ENCODE results near the gene FGGY. TPM values are rescaled to one million over a fixed set of nuclear protein-coding genes. Genes with fewer than 3 reads are reported as not detected.

FGGY gene
- total RNA-seq, 1 experiment from 2014 or later = 6.4 TPM

DNA sequence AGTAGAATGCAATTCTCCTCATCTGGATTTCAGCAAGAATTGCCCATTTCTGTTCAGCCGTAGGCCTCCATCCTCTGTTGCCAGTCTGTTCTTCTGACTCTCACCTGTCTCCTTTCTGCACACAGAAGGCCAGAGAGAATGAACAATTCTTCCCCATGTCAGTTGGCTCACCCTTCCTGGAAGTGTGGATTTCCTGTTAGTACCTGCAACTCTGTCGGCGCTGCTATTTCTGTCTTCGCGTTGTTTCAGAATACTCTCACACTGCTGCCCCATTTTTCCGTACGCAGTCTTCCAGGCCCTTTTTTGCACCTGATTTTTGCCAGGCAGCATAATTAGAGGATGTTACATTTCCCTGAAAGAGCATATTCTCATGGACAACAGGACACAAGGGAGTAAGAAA, 200.7 kb downstream of the FGGY start:
- Histone ChIP-seq H3K4me1 (no peaks in the 10 kb centered on the region), H3K36me3 (ENCODE audit: control insufficient read depth, insufficient read depth, low read length) (no peaks in the 10 kb centered on the region), H3K4me3 (ENCODE audit: low read depth, low read length) (no peak overlapping the region), H3K9me3 (no peaks in the 10 kb centered on the region), H3K27me3 (replicated peaks; ENCODE audit: control insufficient read depth, insufficient read depth, low read length) (no peaks in the 10 kb centered on the region)
- Mint-ChIP-seq H3K4me3 (ENCODE audit: unreplicated experiment) (no peak overlapping the region), H3K9me3 (ENCODE audit: unreplicated experiment) (no peaks in the 10 kb centered on the region), H3K27me3 (ENCODE audit: insufficient read depth, unreplicated experiment) (no peaks in the 10 kb centered on the region), H3K27ac (ENCODE audit: unreplicated experiment) (no peak overlapping the region), H3K36me3 (ENCODE audit: insufficient read depth, unreplicated experiment) (no peaks in the 10 kb centered on the region), H3K4me1 (ENCODE audit: low read depth, unreplicated experiment) (no peaks in the 10 kb centered on the region)
- TF ChIP-seq, protein P1, sequence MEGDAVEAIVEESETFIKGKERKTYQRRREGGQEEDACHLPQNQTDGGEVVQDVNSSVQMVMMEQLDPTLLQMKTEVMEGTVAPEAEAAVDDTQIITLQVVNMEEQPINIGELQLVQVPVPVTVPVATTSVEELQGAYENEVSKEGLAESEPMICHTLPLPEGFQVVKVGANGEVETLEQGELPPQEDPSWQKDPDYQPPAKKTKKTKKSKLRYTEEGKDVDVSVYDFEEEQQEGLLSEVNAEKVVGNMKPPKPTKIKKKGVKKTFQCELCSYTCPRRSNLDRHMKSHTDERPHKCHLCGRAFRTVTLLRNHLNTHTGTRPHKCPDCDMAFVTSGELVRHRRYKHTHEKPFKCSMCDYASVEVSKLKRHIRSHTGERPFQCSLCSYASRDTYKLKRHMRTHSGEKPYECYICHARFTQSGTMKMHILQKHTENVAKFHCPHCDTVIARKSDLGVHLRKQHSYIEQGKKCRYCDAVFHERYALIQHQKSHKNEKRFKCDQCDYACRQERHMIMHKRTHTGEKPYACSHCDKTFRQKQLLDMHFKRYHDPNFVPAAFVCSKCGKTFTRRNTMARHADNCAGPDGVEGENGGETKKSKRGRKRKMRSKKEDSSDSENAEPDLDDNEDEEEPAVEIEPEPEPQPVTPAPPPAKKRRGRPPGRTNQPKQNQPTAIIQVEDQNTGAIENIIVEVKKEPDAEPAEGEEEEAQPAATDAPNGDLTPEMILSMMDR (IDR thresholded peaks at IDR 0.05; ENCODE audit: insufficient read depth in 1 of 2, low read depth in 1 of 2, low read length in 1 of 2, severe bottlenecking in 1 of 2, unreplicated experiment in 1 of 2) = no peak
- BruUV-seq (replicated peaks) = no TSS peak
- ChIA-PET CTCF (no interaction called here), POLR2A (no interaction called here)
- DNase-seq = no peak
- intact Hi-C loops (cut with micrococcal nuclease; ENCODE audit: unreplicated experiment) = no loop called here

DNA sequence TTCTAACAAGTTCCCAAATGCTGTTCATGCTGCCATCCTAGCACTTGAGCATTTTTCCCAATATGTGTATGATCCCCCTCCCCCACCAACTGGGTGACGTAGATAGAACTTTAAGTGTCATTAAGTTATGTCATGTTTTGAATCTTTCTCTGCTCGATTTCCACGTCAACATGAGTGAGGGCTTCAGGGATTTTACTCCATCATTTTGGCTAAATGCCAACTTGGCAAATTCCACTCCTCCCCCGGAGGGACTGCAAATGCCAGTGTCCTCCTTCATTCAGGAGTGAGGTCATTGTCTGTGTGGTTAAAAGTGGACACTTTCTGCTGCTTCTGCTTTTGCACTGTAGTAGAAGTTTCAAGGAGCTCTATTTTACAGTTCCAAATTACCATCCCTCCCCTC, 201.7 kb downstream of the FGGY start:
- no peaks in the 10 kb centered on the region for H3K27me3 ChIP-seq (replicated peaks; ENCODE audit: control insufficient read depth, insufficient read depth, low read length)
- no peaks in the 10 kb centered on the region for H3K36me3 ChIP-seq (ENCODE audit: control insufficient read depth, insufficient read depth, low read length)
- POLR2A ChIA-PET = interaction anchor here (0.5 kb wide), 1 partner anchor 560 kb away, joined by 6 read pairs; no protein-coding TSS in a partner anchor
- no peak for DNase-seq
- no peak overlapping the region for H3K4me3 Mint-ChIP-seq (ENCODE audit: unreplicated experiment)
- no peaks in the 10 kb centered on the region for H3K27me3 Mint-ChIP-seq (ENCODE audit: insufficient read depth, unreplicated experiment)
- no peaks in the 10 kb centered on the region for H3K4me1 Mint-ChIP-seq (ENCODE audit: low read depth, unreplicated experiment)
- no peaks in the 10 kb centered on the region for H3K9me3 ChIP-seq
- no peak overlapping the region for H3K27ac Mint-ChIP-seq (ENCODE audit: unreplicated experiment)
- TF ChIP-seq, protein P1 (IDR thresholded peaks at IDR 0.05; ENCODE audit: insufficient read depth in 1 of 2, low read depth in 1 of 2, low read length in 1 of 2, severe bottlenecking in 1 of 2, unreplicated experiment in 1 of 2) = no peak
- H3K4me3 ChIP-seq (ENCODE audit: low read depth, low read length) = no peak overlapping the region
- H3K4me1 ChIP-seq = no peaks in the 10 kb centered on the region
- CTCF ChIA-PET = no interaction called here
- H3K9me3 Mint-ChIP-seq (ENCODE audit: unreplicated experiment) = no peaks in the 10 kb centered on the region
- no peaks in the 10 kb centered on the region for H3K36me3 Mint-ChIP-seq (ENCODE audit: insufficient read depth, unreplicated experiment)
- BruUV-seq (replicated peaks) = no TSS peak
- intact Hi-C loops (cut with micrococcal nuclease; ENCODE audit: unreplicated experiment) = no loop called here

DNA sequence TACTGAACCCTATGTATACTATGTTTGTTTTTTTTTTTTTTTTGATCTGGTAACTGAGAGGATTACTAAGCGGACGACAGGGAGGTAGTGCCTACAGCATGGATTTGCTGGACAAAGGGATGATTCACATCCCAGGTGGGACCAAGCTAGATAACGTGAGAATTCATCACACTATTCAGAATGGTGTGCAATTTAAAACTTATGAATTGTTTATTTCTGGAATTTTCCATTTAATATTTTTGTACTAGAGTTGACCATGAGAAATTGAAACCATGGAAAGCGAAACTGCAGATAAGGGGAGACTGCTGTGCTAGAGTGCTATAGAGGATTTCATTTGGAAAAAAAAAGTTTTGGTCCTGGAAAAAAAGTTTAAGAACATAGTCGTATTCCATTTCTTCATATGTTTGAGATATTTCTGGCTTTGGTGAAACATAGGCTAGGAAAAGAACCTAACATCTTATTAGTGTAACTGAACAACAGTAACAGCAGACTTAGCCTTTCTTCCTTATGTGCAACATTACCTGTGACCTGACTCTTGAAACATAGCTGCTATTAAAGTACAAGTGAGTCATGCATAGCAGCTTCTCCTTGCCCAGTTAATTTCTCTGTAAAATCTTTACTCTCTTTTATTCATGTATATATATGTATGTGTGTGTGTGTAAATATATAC, 202.5 kb downstream of the FGGY start:
- no peaks in the 10 kb centered on the region for H3K4me1 Mint-ChIP-seq (ENCODE audit: low read depth, unreplicated experiment)
- TF ChIP-seq, protein P1 (IDR thresholded peaks at IDR 0.05; ENCODE audit: insufficient read depth in 1 of 2, low read depth in 1 of 2, low read length in 1 of 2, severe bottlenecking in 1 of 2, unreplicated experiment in 1 of 2) = no peak
- CTCF ChIA-PET = no interaction called here
- no peaks in the 10 kb centered on the region for H3K9me3 ChIP-seq
- H3K9me3 Mint-ChIP-seq (ENCODE audit: unreplicated experiment) = no peaks in the 10 kb centered on the region
- H3K36me3 Mint-ChIP-seq (ENCODE audit: insufficient read depth, unreplicated experiment) = no peaks in the 10 kb centered on the region
- intact Hi-C loops (cut with micrococcal nuclease; ENCODE audit: unreplicated experiment) = no loop called here
- H3K27me3 ChIP-seq (replicated peaks; ENCODE audit: control insufficient read depth, insufficient read depth, low read length) = no peaks in the 10 kb centered on the region
- DNase-seq = no peak
- H3K27me3 Mint-ChIP-seq (ENCODE audit: insufficient read depth, unreplicated experiment) = no peaks in the 10 kb centered on the region
- H3K4me3 ChIP-seq (ENCODE audit: low read depth, low read length) = no peak overlapping the region
- H3K27ac Mint-ChIP-seq (ENCODE audit: unreplicated experiment) = no peak overlapping the region
- BruUV-seq (replicated peaks) = no TSS peak
- POLR2A ChIA-PET = no interaction called here
- H3K4me3 Mint-ChIP-seq (ENCODE audit: unreplicated experiment) = no peak overlapping the region
- no peaks in the 10 kb centered on the region for H3K4me1 ChIP-seq
- H3K36me3 ChIP-seq (ENCODE audit: control insufficient read depth, insufficient read depth, low read length) = no peaks in the 10 kb centered on the region

Measured in Caco-2 (cell line).